GM19240 (cell line): ENCODE data around the gene OPA3.
"Not testable (repeated sequence)": the region's sequence is repeated elsewhere in the genome, so short reads cannot be mapped to it uniquely, and the experiment has no call there.

Experiments used
- DNase-seq: peaks from one replicate; pipeline ENCODE4 v3.0.0; 2011; ENCODE audit warnings: low spot score; ENCODE audit not compliant: insufficient read length

OPA3 gene

DNA sequence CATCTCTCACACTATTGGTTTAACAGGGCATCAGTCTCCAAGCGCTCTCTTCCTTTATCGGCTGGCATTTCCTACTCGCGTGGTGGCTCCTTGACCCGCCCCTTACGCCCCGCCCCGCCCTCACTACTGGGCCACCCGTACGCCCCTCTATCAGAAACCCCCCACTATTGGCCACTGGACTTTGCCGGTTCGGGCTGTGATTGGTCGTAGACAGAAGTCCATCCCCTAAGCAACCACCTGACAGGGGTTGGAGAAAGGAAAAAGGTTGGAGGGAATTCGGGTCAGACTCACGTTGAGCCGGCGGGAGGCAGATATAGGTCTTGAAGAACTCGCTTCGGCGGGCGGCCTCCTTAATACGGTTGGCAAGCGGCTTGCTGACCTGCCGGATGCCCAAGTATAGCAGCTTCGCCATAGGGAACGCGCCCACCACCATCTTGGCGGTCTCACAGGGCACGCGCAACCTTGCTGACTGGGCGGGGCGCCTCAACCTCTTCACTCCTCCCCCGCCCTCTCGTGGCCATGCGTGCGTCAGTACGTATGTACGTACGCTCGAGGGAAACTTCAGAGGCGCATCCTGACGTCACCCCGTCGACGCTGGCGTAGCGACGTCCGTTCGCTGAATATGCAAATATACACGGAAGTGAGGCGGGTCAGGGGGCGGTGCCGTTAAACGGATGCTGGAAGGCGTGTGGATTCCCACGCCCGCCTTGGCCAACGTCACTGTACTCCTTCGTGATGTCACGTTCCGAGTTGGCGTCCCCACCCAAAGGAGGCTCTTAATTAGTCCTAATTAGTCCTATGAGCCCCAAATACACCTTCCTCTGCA is at the start of gene OPA3:
TSS of gene OPA3 (minus strand) at position 471 of the 826 bp plus-strand sequence. CDS start at position 433, 38 bp downstream.
- peak; percentile 99 for DNase-seq

DNA sequence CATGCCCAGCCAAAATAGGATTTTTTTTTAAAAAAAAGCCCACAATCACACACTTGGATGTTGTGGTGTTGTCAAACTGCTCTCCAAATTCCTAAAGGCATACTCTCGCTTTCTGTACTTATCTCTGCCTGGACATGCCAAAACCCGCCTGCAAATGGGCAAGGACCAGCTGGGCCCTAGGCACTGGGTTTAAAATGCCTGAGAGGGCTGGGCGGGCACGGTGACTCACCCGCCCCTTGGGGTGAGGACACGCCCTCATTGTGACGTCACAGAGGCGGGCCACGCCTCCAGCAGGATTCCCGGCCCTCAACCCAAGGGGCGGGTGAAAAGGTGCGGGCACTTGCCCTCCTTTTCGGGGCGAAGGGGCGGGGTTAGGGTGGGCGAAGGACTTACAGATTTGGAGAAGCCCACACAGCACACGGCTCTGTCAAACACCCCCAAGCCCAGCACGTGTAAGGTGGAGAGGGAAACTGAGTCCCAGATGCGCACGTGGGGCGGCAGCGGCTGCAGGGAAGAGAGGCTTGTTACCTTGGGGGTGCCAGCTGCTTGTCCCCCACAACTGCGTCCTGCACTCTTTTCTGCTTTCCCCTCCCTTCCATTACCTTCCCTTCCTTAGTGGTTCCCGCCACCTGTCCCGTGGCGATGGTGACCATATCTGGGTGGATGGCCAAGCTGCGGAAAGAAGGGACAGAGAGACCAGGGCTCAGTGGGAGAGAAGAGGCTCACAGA is 48.0 kb upstream of the OPA3 start:
- no peak for DNase-seq

DNA sequence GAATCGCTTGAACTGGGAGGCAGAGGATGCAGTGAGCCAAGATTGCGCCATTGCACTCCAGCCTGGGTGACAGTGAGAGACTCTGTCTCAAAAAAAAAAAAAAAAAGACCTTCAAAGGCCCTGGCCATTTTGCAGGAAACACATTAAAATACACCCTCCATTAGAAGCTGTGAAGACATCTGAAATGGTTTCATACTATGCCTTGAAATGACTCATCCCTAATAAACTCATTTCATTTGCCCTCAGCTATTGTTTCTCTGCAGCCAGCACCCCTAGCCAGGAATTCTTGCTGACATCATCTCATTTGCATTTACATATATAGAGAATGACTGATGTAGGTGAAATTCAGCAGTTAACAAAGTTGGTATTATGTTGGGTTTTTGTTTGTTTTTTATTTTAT is 45.9 kb upstream of the OPA3 start:
- DNase-seq: no peak

DNA sequence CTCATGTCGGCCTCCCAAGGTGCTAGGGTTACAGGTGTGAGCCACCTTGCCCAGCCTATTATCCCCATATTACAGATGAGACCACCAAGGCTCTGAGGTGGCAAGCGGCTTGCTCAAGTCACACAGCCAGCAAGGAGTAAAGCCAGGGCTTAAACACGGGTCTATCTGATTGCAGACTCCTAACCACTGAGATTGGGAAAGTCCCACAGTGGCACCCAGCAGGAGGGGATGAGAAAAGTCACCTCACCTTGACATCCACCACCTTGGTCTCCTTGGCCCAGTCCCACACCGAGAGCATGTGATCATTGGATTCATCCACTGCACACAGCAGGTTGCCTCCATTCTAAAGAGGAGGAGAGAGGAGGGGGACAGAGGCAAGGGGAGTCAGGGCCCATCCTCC is 45.1 kb upstream of the OPA3 start:
- no peak for DNase-seq

DNA sequence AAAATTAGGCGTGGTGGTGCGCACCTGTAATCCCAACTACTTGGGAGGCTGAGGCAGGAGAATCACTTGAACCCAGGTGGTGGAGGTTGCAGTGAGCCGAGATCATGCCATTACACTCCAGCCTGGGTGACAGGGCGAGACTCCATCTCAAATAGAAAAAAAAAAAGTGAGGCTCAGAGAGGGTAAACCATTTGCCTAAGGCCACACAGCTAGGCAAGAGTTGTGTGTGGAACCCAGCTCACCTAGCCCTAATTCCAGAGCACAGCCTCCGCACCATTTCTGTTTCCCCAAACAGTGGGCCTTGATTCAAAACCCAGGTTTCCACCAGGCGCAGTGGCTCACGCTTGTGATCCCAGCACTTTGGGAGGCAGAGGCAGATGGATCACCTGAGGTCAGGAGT is 43.6 kb upstream of the OPA3 start:
- not testable (repeated sequence) for DNase-seq

- DNase-seq: no peak
Observed at GRCh38 chr19:45623984-45624383, 39.4 kb upstream of the OPA3 start.

GRCh38 chr19:45621976-45622503 is 37.4 kb upstream of the OPA3 start:
- DNase-seq: no peak

- DNase-seq: no peak
Observed at GRCh38 chr19:45621389-45621788, 36.8 kb upstream of the OPA3 start.

GRCh38 chr19:45616704-45617017 is 32.1 kb upstream of the OPA3 start:
- no peak for DNase-seq

GRCh38 chr19:45615795-45616703 is 31.4 kb upstream of the OPA3 start:
- DNase-seq: peak; percentile 77

DNA sequence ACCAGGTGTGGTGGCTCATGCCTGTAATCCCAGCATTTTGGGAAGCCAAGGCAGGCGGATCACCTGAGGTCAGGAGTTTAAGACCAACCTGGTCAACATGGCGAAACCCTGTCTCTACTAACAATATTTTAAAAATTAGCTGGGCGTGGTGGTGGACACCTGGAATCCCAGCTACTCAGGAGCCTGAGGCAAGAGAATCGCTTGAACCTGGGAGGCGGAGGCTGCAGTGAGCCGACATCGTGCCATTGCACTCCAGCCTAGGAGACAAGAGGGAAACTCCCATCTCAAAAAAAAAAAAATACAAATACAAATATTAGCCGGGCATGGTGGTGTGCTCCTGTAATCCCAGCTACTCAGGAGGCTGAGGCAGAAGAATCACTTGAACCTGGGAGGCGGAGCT is 30.5 kb upstream of the OPA3 start:
- not testable (repeated sequence) for DNase-seq

DNA sequence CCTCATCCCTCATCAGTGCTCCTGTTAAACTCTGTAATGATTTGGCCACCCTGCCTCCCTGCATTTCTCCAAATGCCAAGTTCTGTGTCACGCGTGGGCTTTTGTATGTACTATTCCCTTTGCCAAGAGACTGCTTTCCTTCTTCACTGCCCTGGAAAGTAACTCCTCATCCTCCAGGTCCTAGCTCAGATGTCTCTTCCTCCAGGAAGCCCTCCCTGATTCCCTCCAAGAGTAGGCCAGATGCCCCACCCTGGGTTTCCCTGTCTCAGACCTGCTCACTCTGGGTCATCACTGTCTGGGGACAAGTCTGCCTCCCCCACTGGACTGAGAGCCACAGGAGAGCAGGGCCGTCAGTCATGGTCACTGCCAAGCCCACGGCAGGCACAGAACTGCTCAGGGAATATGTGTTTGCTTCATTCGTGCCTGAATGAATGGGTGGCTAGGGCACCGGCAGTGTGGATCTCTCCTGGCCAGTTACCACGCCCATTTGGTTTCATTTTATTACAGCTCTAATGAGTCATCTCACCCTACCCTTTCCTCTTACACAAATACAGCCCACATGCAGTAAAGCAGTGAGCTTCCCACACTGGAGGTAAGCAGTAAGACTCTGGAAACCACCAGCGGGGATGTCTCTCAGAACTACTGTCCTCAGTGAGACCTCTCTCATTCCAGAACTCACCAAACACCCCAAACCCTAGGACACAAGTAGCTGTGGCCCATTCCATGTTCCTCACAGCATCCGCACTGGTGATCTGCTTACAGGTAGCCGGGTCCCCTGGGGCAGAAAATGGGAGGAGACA is 29.5 kb upstream of the OPA3 start:
- peak; percentile 57 for DNase-seq

DNA sequence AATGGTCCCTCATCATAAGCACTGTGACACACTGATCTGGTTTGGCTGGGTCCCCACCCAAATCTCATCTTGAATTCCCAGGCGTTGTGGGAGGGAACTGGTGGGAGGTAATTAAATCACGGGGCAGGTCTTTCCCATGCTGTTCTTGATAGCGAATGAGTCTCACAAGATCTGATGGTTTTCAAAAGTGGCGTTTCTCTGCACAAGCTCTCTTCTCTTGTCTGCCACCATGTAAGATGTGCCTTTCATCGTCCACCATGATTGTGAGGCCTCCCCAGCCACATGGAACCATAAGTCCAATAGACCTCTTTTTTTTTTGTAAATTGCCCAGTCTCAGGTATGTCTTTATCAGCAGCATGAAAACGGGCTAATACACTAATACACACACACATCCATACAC is 24.3 kb upstream of the OPA3 start:
- no peak for DNase-seq

- no peak for DNase-seq
Observed at GRCh38 chr19:45607071-45608029, 22.7 kb upstream of the OPA3 start.

DNA sequence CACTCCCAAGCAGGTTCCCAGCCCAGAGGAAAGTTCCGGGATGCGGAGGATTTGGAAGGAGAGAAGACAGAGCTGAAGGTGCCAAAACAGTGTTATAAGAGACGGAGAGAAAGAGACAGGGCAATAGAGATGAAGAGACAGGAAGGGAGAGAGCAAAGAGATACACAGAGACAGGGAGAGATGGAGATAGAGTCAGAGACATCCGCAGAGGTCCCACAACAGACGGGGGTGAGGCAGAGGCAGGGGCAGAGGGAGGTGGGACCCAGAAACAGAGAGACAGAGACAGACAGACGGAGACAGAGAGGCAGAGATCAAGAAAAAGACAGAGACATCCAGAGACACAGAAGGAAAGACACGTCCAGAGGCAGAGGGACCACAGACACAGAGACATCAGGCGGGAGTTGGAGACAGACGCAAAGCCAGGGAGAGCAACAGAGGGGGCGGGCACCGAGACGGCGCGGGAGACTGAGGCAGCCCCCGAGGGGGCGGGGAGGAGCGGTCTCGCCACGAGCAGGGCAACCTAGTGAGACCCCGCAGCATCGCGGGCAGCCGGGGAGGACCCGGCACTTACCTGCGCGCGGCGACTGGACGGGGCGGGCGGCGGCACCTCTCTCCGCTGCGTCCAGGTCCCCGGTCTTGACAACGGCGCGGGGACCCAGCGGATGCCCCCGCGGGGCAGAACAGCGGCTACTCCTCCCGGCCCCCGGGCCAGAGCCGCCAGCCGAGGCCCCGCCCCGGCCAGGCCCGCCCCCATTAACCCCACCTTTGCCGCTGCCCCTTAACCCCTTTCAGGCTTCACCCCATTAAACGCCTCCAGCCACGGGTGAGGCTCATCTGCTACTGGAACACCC is 17.1 kb upstream of the OPA3 start, which contains the start of gene GPR4:
TSS of gene GPR4 (minus strand) at position 689 of the 851 bp plus-strand sequence. CDS start 10,346 bp downstream, outside the sequence.
- no peak for DNase-seq

- no peak for DNase-seq
Observed at GRCh38 chr19:45601115-45601514, 16.5 kb upstream of the OPA3 start.

GRCh38 chr19:45600340-45600885 is 15.8 kb upstream of the OPA3 start:
- no peak for DNase-seq

GRCh38 chr19:45599286-45599685 is 14.7 kb upstream of the OPA3 start:
- DNase-seq: no peak
